Measurements from ENCODE around the gene B3GALT4.
"Not testable (repeated sequence)": the region's sequence is repeated elsewhere in the genome, so short reads cannot be mapped to it uniquely, and the experiment has no call there.

B3GALT4 gene

GRCh38 chr6:33272275-33273128 lies 4.4 kb upstream of the B3GALT4 start:
- no peak for DNase-seq

- DNase-seq = no peak
These were observed 3.6 kb upstream of the B3GALT4 start for GRCh38 chr6:33273129-33273923.

GRCh38 chr6:33273924-33274902 lies 2.7 kb upstream of the B3GALT4 start:
- no peak for DNase-seq

GRCh38 chr6:33275795-33276580 lies 935 bp upstream of the B3GALT4 start:
- DNase-seq = not testable (repeated sequence)

GRCh38 chr6:33276581-33276863 lies 401 bp upstream of the B3GALT4 start:
- DNase-seq = no peak

GRCh38 chr6:33277663-33278391 lies 904 bp downstream of the B3GALT4 start:
- no peak for DNase-seq

- DNase-seq = no peak
These were observed 1.4 kb downstream of the B3GALT4 start for GRCh38 chr6:33278392-33278741.

- DNase-seq = no peak
These were observed 1.9 kb downstream of the B3GALT4 start for GRCh38 chr6:33278810-33279209.

GRCh38 chr6:33279257-33279695 lies 2.4 kb downstream of the B3GALT4 start:
- no peak for DNase-seq

- no peak for DNase-seq
These were observed 3.1 kb downstream of the B3GALT4 start for GRCh38 chr6:33279971-33280511.

- DNase-seq = no peak
These were observed 3.6 kb downstream of the B3GALT4 start for GRCh38 chr6:33280539-33280938.

GRCh38 chr6:33285214-33285613 lies 8.3 kb downstream of the B3GALT4 start:
- not testable (repeated sequence) for DNase-seq

- no peak for DNase-seq
These were observed 10.3 kb downstream of the B3GALT4 start for GRCh38 chr6:33286946-33287914.

GRCh38 chr6:33288141-33288920 lies 11.4 kb downstream of the B3GALT4 start:
- no peak for DNase-seq

- peak; percentile 92 for DNase-seq
These were observed 12.2 kb downstream of the B3GALT4 start, which contains the start of the genes PFDN6 and WDR46 for GRCh38 chr6:33288921-33289783. Gene PFDN6 (plus strand): TSS chr6:33289601. CDS start chr6:33289857, 256 bp downstream. Gene WDR46 (minus strand): TSS chr6:33289239. CDS start chr6:33289170, 69 bp downstream.

- DNase-seq = no peak
These were observed 12.9 kb downstream of the B3GALT4 start for GRCh38 chr6:33289784-33290315.

- DNase-seq = no peak
These were observed 13.5 kb downstream of the B3GALT4 start for GRCh38 chr6:33290459-33290858.
